Measurements from ENCODE around the gene HIVEP3. TPM values are rescaled to one million over a fixed set of nuclear protein-coding genes. Genes with fewer than 3 reads are reported as not detected.

HIVEP3 gene
- total RNA-seq, 3 donors from 2014 or later: 4.9 to 6.5 (median 6.1) TPM

- Histone ChIP-seq H3K9me3 (no peaks in the 10 kb centered on the region), H3K36me3 (ENCODE audit: low read depth) (no peaks in the 10 kb centered on the region), H3K4me1 (ENCODE audit: low read depth) (no peaks in the 10 kb centered on the region), H3K4me3 (no peak overlapping the region)
- ATAC-seq (no peak), DNase-seq (no peak)
- intact Hi-C loops (cut with DNase I, micrococcal nuclease): no loop called here
- no peak for TF ChIP-seq CTCF (IDR thresholded peaks at IDR 0.05)
Observed at GRCh38 chr1:41629141-41629540, 289.6 kb downstream of the HIVEP3 start.

GRCh38 chr1:41627491-41628280 lies 291.0 kb downstream of the HIVEP3 start:
- Histone ChIP-seq H3K4me3 (no peak overlapping the region), H3K4me1 (ENCODE audit: low read depth) (no peaks in the 10 kb centered on the region), H3K36me3 (ENCODE audit: low read depth) (no peaks in the 10 kb centered on the region), H3K9me3 (no peaks in the 10 kb centered on the region)
- TF ChIP-seq CTCF (IDR thresholded peaks at IDR 0.05): no peak
- intact Hi-C loops (cut with DNase I, micrococcal nuclease): no loop called here
- no peak for ATAC-seq
- DNase-seq: no peak

- Histone ChIP-seq H3K36me3 (ENCODE audit: low read depth) (no peaks in the 10 kb centered on the region), H3K9me3 (no peaks in the 10 kb centered on the region), H3K4me3 (no peak overlapping the region), H3K4me1 (ENCODE audit: low read depth) (no peaks in the 10 kb centered on the region)
- DNase-seq: no peak
- peak; percentile 27 for ATAC-seq
- no peak for TF ChIP-seq CTCF (IDR thresholded peaks at IDR 0.05)
- intact Hi-C loops (cut with DNase I, micrococcal nuclease): no loop called here
Observed at GRCh38 chr1:41626616-41627375, 291.9 kb downstream of the HIVEP3 start.

- no peak for ATAC-seq
Observed at GRCh38 chr1:41626146-41626545, 292.6 kb downstream of the HIVEP3 start.

GRCh38 chr1:41623736-41624135 lies 295.0 kb downstream of the HIVEP3 start:
- intact Hi-C loops (cut with DNase I, micrococcal nuclease): no loop called here
- no peak for DNase-seq
- H3K4me3 ChIP-seq: no peak overlapping the region
- no peaks in the 10 kb centered on the region for H3K9me3 ChIP-seq
- H3K4me1 ChIP-seq (ENCODE audit: low read depth): no peaks in the 10 kb centered on the region
- H3K36me3 ChIP-seq (ENCODE audit: low read depth): no peaks in the 10 kb centered on the region
- no peak for TF ChIP-seq CTCF (IDR thresholded peaks at IDR 0.05)
- ATAC-seq: no peak

More at GRCh38 chr1:41626146-41626545, 292.6 kb downstream of the HIVEP3 start:
- intact Hi-C loops (cut with DNase I, micrococcal nuclease): no loop called here
- TF ChIP-seq CTCF (IDR thresholded peaks at IDR 0.05): no peak
- H3K4me1 ChIP-seq (ENCODE audit: low read depth): no peaks in the 10 kb centered on the region
- no peak overlapping the region for H3K4me3 ChIP-seq
- H3K9me3 ChIP-seq: no peaks in the 10 kb centered on the region
- no peaks in the 10 kb centered on the region for H3K36me3 ChIP-seq (ENCODE audit: low read depth)
- no peak for DNase-seq

All from mucosa of descending colon (tissue), 3 donors.